ENCODE results near the gene CTU2. TPM values are rescaled to one million over a fixed set of nuclear protein-coding genes. Genes with fewer than 3 reads are reported as not detected.

Gene CTU2
- total RNA-seq, 4 donors from 2014 or later: 0.88 to 20.3 (median 14.6) TPM

DNA sequence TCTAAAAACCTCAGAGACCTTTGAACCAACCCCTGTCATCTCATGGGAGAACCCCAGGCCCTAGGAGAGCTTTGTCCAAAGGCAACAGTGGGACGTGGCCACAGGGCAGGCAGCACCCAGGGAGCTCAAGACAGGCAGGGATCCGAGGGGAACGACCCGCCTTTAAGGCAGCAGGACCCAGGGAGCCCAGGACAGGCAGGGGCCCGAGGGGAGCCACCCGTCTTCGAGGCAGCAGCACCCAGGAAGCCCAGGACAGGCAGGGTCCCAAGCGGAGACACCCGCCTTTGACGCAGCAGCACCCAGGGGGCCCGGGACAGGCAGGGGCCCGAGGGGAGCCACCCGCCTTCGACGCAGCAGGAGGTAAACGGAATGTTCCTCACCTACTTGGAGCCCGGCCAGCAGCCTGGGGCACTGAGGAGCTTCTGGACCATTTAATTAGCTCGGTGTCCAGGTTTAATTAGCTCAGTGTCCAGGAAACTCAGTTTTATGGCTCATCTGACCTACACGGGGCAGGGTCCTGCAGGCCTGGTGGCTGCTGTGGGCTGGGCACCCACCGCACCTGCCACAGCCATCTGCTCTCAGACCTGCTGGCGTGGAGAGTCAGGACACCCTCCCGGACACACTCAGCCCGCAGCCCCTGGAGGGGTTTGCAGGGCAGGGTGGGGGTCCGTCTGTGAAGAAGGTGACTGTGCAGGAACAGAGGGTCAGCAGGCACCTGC is 54.3 kb downstream of the CTU2 start:
- H3K27ac ChIP-seq: peak overlapping the region; percentile 80 to 96
- no peaks in the 10 kb centered on the region for H3K9me3 ChIP-seq
- intact Hi-C loops (cut with DNase I; ENCODE audit: low total_unique reads): no loop called here
- no peaks in the 10 kb centered on the region for H3K36me3 ChIP-seq
- peaks cover 0 to 6% of the 10 kb centered on the region in 2 donors for H3K4me1 ChIP-seq
- TF ChIP-seq CTCF (IDR thresholded peaks at IDR 0.05) (no peak), POLR2A (IDR thresholded peaks at IDR 0.05) (no peak)
- no peak for DNase-seq
- no peaks in the 10 kb centered on the region for H3K27me3 ChIP-seq
- no peak overlapping the region for H3K4me3 ChIP-seq

GRCh38 chr16:88761143-88761534 is 54.8 kb downstream of the CTU2 start:
- Histone ChIP-seq H3K4me3 (no peak overlapping the region), H3K4me1 (peaks cover 0 to 6% of the 10 kb centered on the region in 2 donors), H3K27me3 (no peaks in the 10 kb centered on the region), H3K9me3 (no peaks in the 10 kb centered on the region), H3K36me3 (no peaks in the 10 kb centered on the region), H3K27ac (peak overlapping the region; percentile 27 to 96)
- no peak for DNase-seq
- TF ChIP-seq CTCF (IDR thresholded peaks at IDR 0.05): no peak
- no peak for TF ChIP-seq POLR2A (IDR thresholded peaks at IDR 0.05)
- intact Hi-C loops (cut with DNase I; ENCODE audit: low total_unique reads): no loop called here

DNA sequence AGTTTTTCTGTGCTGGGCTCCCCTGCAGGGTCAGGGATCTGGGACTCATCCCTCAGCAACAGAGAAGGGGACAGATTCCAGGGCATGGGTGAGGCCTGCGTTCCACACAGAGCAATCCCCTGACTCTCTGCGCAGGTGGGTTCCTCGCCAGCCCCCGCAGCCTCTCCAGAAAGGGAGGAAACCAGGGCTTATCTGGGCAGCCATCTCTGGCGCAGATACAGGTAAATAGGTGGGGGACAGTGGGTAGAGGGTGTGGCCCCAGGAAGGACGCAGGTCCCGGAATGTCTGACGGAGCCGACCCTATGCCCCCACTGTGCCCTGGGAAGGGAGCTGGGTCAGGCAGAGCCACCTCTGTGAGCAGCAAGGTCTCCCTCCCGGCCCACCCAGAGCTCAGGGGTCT is 55.5 kb downstream of the CTU2 start:
- Histone ChIP-seq H3K27me3 (no peaks in the 10 kb centered on the region), H3K27ac (peak overlapping the region; percentile 25 to 27), H3K9me3 (no peaks in the 10 kb centered on the region), H3K4me1 (peaks cover 0 to 6% of the 10 kb centered on the region in 2 donors), H3K4me3 (no peak overlapping the region), H3K36me3 (no peaks in the 10 kb centered on the region)
- TF ChIP-seq POLR2A (IDR thresholded peaks at IDR 0.05): no peak
- TF ChIP-seq CTCF (IDR thresholded peaks at IDR 0.05): no peak
- intact Hi-C loops (cut with DNase I; ENCODE audit: low total_unique reads): no loop called here
- no peak for DNase-seq

DNA sequence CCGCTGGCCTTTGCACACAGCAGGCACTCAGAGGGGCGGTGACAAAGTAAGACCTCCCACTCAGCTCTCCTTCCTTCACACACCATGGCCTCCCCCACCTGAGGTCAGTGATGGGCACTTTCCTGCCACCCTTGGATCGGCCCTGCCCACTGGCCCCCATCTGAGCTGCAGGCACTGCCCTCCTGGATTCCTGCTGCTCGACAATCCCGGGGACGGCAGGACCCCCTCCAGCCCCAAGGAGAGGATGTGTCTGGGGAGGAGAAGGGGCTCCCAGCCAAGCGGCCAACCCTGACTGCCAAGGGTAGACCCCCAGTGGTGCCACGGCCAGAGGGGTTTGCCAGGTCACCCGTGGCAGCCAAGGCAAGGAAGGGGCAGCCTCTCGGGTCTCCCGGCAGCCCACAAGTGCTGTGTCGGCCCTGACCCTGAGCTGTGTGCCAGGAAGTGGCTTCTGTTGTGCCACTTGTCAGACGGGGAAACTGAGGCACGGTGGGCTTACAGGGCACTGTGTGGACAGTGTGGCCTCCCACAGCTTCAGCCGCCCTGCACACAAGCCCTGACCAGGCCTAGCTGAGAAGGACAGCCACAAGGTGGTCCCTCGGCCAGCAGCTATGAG is 56.1 kb downstream of the CTU2 start:
- Histone ChIP-seq H3K36me3 (no peaks in the 10 kb centered on the region), H3K4me3 (no peak overlapping the region), H3K27me3 (no peaks in the 10 kb centered on the region), H3K9me3 (no peaks in the 10 kb centered on the region), H3K4me1 (peaks cover 0 to 8% of the 10 kb centered on the region in 2 donors), H3K27ac (peak overlapping the region; percentile 25 to 27)
- intact Hi-C loops (cut with DNase I; ENCODE audit: low total_unique reads): no loop called here
- no peak for DNase-seq
- no peak for TF ChIP-seq CTCF (IDR thresholded peaks at IDR 0.05)
- TF ChIP-seq POLR2A (IDR thresholded peaks at IDR 0.05): no peak

DNA sequence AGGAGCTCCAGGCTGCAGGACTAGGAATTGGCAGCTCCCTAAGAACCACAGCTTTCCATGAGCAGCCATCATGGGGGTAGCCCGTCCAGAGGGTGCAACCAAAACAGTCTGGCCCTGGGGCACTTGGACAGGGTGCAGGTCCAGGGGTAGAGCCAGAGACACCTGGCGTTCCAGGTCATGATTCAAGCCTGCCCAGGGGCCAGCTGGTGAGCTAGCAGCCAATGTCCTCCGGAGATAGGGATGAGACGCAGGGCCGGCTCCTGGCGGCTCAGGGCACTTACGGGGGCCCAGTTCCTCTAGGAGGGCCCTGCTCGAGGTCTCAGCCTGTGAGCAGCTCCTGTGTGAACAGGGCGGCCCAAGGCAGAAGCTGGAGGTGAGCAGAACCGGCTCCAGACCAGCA is 56.6 kb downstream of the CTU2 start:
- Histone ChIP-seq H3K4me3 (no peak overlapping the region), H3K9me3 (no peaks in the 10 kb centered on the region), H3K36me3 (no peaks in the 10 kb centered on the region), H3K27ac (peak overlapping the region in 1 of 2 donors; percentile 13), H3K27me3 (no peaks in the 10 kb centered on the region), H3K4me1 (peaks cover 0 to 14% of the 10 kb centered on the region in 2 donors)
- no peak for DNase-seq
- intact Hi-C loops (cut with DNase I; ENCODE audit: low total_unique reads): no loop called here
- TF ChIP-seq POLR2A (IDR thresholded peaks at IDR 0.05): no peak
- no peak for TF ChIP-seq CTCF (IDR thresholded peaks at IDR 0.05)
